Peyer's patch (tissue), 4 donors: ENCODE measurements around the gene TRRAP.

ENCODE experiments used
- CTCF ChIP-seq, 6 experiments: fragments of 450-650 bp in 4 of 6; fragments of 200-600 bp in 2 of 6; sonication (generic) in 1 of 6; IDR thresholded peaks; one replicate each; pipeline ENCODE4 v1.5.1; 2017 to 2019; ENCODE audit warnings: antibody characterized with exemption in 6 of 6, mild to moderate bottlenecking in 3 of 6, moderate library complexity in 1 of 6
- POLR2A ChIP-seq, 2 donors: fragments of 450-650 bp; IDR thresholded peaks; one replicate each; pipeline ENCODE4 v1.5.1; 2017; ENCODE audit warnings: antibody characterized with exemption in 2 of 2, mild to moderate bottlenecking in 2 of 2, moderate library complexity in 2 of 2

GRCh38 chr7:98981701-98982100, 103.4 kb downstream of the TRRAP start:
- TF ChIP-seq CTCF (IDR thresholded peaks at IDR 0.05): no peak
- no peak for TF ChIP-seq POLR2A (IDR thresholded peaks at IDR 0.05)
